B cell (primary cell): ENCODE data around the gene EIF3A. TPM values are rescaled to one million over a fixed set of nuclear protein-coding genes. Genes with fewer than 3 reads are reported as not detected.

Experiments
- ATAC-seq: fragments of 200-7000 bp; cut with Tn5 transposase; one replicate; pipeline ENCODE4 v1.10.0; 2021; ENCODE audit warnings: low read depth, mild to moderate bottlenecking, moderate number of reproducible peaks, moderate library complexity
- CTCF ChIA-PET: fragments of 350-600 bp; sonication (Branson Sonifier 250); formaldehyde crosslinking; loops from one replicate; lab custom pipeline; 2021; ENCODE audit warnings: antibody characterized with exemption, inconsistent platforms; lab: Charles Lee
- POLR2A ChIA-PET: fragments of 350-600 bp; sonication (Branson Sonifier 250); formaldehyde crosslinking; loops from one replicate; lab custom pipeline; 2021; ENCODE audit warnings: antibody characterized with exemption; lab: Charles Lee
- DNase-seq: peaks from one replicate; pipeline ENCODE4 v3.0.0; 2013
- H2AFZ ChIP-seq: 2 replicates; pipeline ENCODE4 v1.6.1; 2012; ENCODE audit warnings: mild to moderate bottlenecking, low read depth, low read length; ENCODE audit not compliant: insufficient read depth, poor library complexity, severe bottlenecking
- H3K27ac ChIP-seq, 2 donors: 1 replicate in 1 of 2; 2 replicates in 1 of 2; pipeline ENCODE4 v1.5.1; 2012 to 2013; ENCODE audit warnings: low read length in 2 of 2, mild to moderate bottlenecking in 2 of 2, moderate library complexity in 1 of 2
- H3K27me3 ChIP-seq, 4 experiments: fragments of 200-600 bp in 1 of 4; sonication (generic) in 1 of 4; replicated peaks in 1 of 4; 1 replicate in 2 of 4; 2 replicates in 2 of 4; pipeline versions ENCODE4 v1.6.1 to v1.7.0; 2013 to 2016; ENCODE audit warnings: low read length in 3 of 4, mild to moderate bottlenecking in 2 of 4, mixed read lengths in 1 of 4, moderate library complexity in 1 of 4; ENCODE audit not compliant: insufficient read depth in 4 of 4, control insufficient read depth in 3 of 4; ENCODE audit errors: control extremely low read depth in 1 of 4
- H3K36me3 ChIP-seq, 2 experiments: replicated peaks in 1 of 2; 1 replicate in 1 of 2; 2 replicates in 1 of 2; pipeline versions ENCODE4 v1.6.1 to v1.7.1; 2013; ENCODE audit warnings: low read length in 1 of 2; ENCODE audit not compliant: insufficient read depth in 2 of 2, control insufficient read depth in 1 of 2; ENCODE audit errors: control extremely low read depth in 1 of 2, extremely low read depth in 1 of 2
- H3K4me1 ChIP-seq, 2 donors: fragments of 200-600 bp in 1 of 2; sonication (generic) in 1 of 2; 1 replicate in 1 of 2; 2 replicates in 1 of 2; pipeline versions ENCODE4 v1.5.1 to v1.6.1; 2013 to 2017; ENCODE audit warnings: low read length in 2 of 2; ENCODE audit not compliant: control insufficient read depth in 2 of 2, insufficient read depth in 2 of 2
- H3K4me2 ChIP-seq: replicated peaks from 2 replicates; pipeline ENCODE3; 2012; ENCODE audit warnings: mild to moderate bottlenecking, low read depth, low read length; ENCODE audit not compliant: poor library complexity, severe bottlenecking
- H3K4me3 ChIP-seq, 5 experiments: fragments of 200-600 bp in 1 of 5; sonication (generic) in 1 of 5; 1 replicate in 3 of 5; 2 replicates in 2 of 5; pipeline versions ENCODE4 v1.5.1 to v1.7.0; 2011 to 2016; ENCODE audit warnings: low read length in 4 of 5, mild to moderate bottlenecking in 4 of 5, low read depth in 2 of 5, control low read depth in 1 of 5, moderate library complexity in 1 of 5; ENCODE audit not compliant: insufficient read depth in 1 of 5; ENCODE audit errors: control extremely low read depth in 1 of 5, extremely low read depth in 1 of 5
- H3K79me2 ChIP-seq: fragments of 200-600 bp; sonication (generic); one replicate; pipeline ENCODE4 v1.6.0; 2016; ENCODE audit warnings: low read length; ENCODE audit not compliant: control insufficient read depth, insufficient read depth
- H3K9ac ChIP-seq: fragments of 200-600 bp; sonication (generic); 2 replicates; pipeline ENCODE4 v1.6.1; 2017; ENCODE audit warnings: mild to moderate bottlenecking, low read length, moderate library complexity
- H3K9me3 ChIP-seq, 3 donors: one replicate each; pipeline versions ENCODE4 v1.6.1 to v1.7.1; 2013; ENCODE audit warnings: low read length in 2 of 3; ENCODE audit not compliant: control insufficient read depth in 2 of 3, insufficient read depth in 1 of 3; ENCODE audit errors: control extremely low read depth in 1 of 3
- H4K20me1 ChIP-seq: 2 replicates; pipeline ENCODE4 v1.6.0; 2012; ENCODE audit warnings: mild to moderate bottlenecking, low read length; ENCODE audit not compliant: insufficient read depth, control insufficient read depth, poor library complexity, severe bottlenecking
- H3K27ac Mint-ChIP-seq: one replicate; pipeline ENCODE4 v1.8.0; 2021; ENCODE audit warnings: mixed read lengths
- H3K27me3 Mint-ChIP-seq: one replicate; pipeline ENCODE4 v1.8.0; 2021; ENCODE audit warnings: mixed read lengths
- H3K4me1 Mint-ChIP-seq: one replicate; pipeline ENCODE4 v1.8.0; 2021; ENCODE audit warnings: mixed read lengths
- H3K4me3 Mint-ChIP-seq: one replicate; pipeline ENCODE4 v1.8.0; 2021; ENCODE audit warnings: mixed read lengths
- H3K9me3 Mint-ChIP-seq: one replicate; pipeline ENCODE4 v1.8.0; 2022; ENCODE audit warnings: mixed read lengths; ENCODE audit not compliant: insufficient read depth
- CTCF ChIP-seq: fragments of 200-600 bp; IDR thresholded peaks from one replicate; pipeline ENCODE4 v1.8.0; 2022; ENCODE audit warnings: antibody characterized with exemption, mild to moderate bottlenecking
- EZH2 ChIP-seq: IDR thresholded peaks from 2 replicates; pipeline ENCODE4 v1.6.1; 2012; ENCODE audit warnings: borderline replicate concordance, low read depth, mild to moderate bottlenecking, moderate library complexity, low read length; ENCODE audit not compliant: insufficient read depth, poor library complexity, severe bottlenecking
- WGBS: methylation state at CpG from one replicate; pipeline ENCODE4 v1.1.5; 2013; ENCODE audit warnings: missing lambda C conversion rate; ENCODE audit not compliant: insufficient coverage; 5-methylcytosine and 5-hydroxymethylcytosine counted together
- intact Hi-C: fragments of 100-400 bp; cut with micrococcal nuclease; formaldehyde crosslinking; loops from one replicate; pipeline ENCODE4 v1.10.0; 2022
- polyA plus RNA-seq: library from polyadenylated mRNA; depleted of rRNA; stranded (reverse); fragments of >200 nt; gene quantifications from 2 replicates; pipeline ENCODE4 v1.2.3, GENCODE V29; 2012
- total RNA-seq, 2 donors: library from RNA; stranded (reverse); fragments of 120-200 nt in 1 of 2; gene quantifications; 1 replicate in 1 of 2; 2 replicates in 1 of 2; pipeline versions ENCODE4 v1.2.3 to v1.2.4, GENCODE V29; 2013 to 2022

The EIF3A gene
- total and polyA plus RNA-seq, 2 donors (not counting 1 experiment from before 2014, with no cell fraction given) = 8.8 to 94.5 TPM

GRCh38 chr10:119031496-119032059 lies 49.0 kb downstream of the EIF3A start:
- no peak for ATAC-seq
- no peak for TF ChIP-seq CTCF
- TF ChIP-seq EZH2 = no peak
- POLR2A ChIA-PET = interaction anchor here (0.6 kb wide), 1 partner anchor 541 kb away, joined by 4 read pairs; no protein-coding TSS in a partner anchor
- peak overlapping the region; percentile 93 for H3K4me2 ChIP-seq
- H3K9me3 ChIP-seq = peaks cover 0 to 3% (median 0%) of the 10 kb centered on the region in 3 donors
- intact Hi-C loops = no loop called here
- Mint-ChIP-seq H3K4me1 (peaks cover 24% of the 10 kb centered on the region), H3K9me3 (no peaks in the 10 kb centered on the region), H3K27ac (no peak overlapping the region), H3K27me3 (peaks cover 18% of the 10 kb centered on the region), H3K4me3 (peak overlapping the region; percentile 81)
- no peak for DNase-seq
- H3K9ac ChIP-seq = no peak overlapping the region
- peaks cover 2 to 22% of the 10 kb centered on the region in 2 experiments for H3K36me3 ChIP-seq
- peaks cover 0 to 27% (median 8%) of the 10 kb centered on the region in 4 experiments for H3K27me3 ChIP-seq
- H3K4me1 ChIP-seq = peaks cover 21% of the 10 kb centered on the region in 2 donors
- no peak overlapping the region for H3K27ac ChIP-seq
- no peak overlapping the region for H2AFZ ChIP-seq
- CTCF ChIA-PET = interaction anchor here (0.6 kb wide), 1 partner anchor 715 kb away, joined by 4 read pairs; no protein-coding TSS in a partner anchor
- no peaks in the 10 kb centered on the region for H3K79me2 ChIP-seq
- peaks cover 44% of the 10 kb centered on the region for H4K20me1 ChIP-seq
- no peak overlapping the region for H3K4me3 ChIP-seq
- 87% methylated on average over 4 of the region's 7 CpGs for WGBS
